H1 (cell line): ENCODE data around the gene PLIN1. TPM values are rescaled to one million over a fixed set of nuclear protein-coding genes. Genes with fewer than 3 reads are reported as not detected.

Source experiments
- CTCF ChIA-PET: fragments of 300-600 bp; sonication (Branson Sonifier 250); formaldehyde crosslinking; loops from one replicate; lab custom pipeline; 2021; ENCODE audit not compliant: partially characterized antibody; lab: Charles Lee
- POLR2A ChIA-PET: fragments of 300-600 bp; sonication (Branson Sonifier 250); formaldehyde crosslinking; loops from one replicate; lab custom pipeline; 2021; ENCODE audit warnings: inconsistent platforms; ENCODE audit not compliant: partially characterized antibody; lab: Charles Lee
- DNase-seq, 2 experiments: peaks; one replicate each; pipeline versions ENCODE4 v3.0.0 to v3.0.0-alpha.2; 2010 to 2022; ENCODE audit warnings: low spot score in 2 of 2, low read depth in 1 of 2, mixed read lengths in 1 of 2
- FAIRE-seq: peaks from 2 replicates; lab custom pipeline; 2011; peaks lifted over from hg19 to GRCh38; lab: Jason Lieb, UNC
- H2AFZ ChIP-seq: 2 replicates; pipeline ENCODE4 v1.8.1; 2012; ENCODE audit warnings: low read length, inconsistent platforms
- H2AK5ac ChIP-seq: 2 replicates; pipeline ENCODE4 v1.6.1; 2013; ENCODE audit warnings: low read depth, low read length
- H2BK120ac ChIP-seq: replicated peaks from 2 replicates; pipeline ENCODE3; 2013; ENCODE audit warnings: low read depth, low read length, inconsistent platforms
- H2BK12ac ChIP-seq: 2 replicates; pipeline ENCODE4 v1.6.1; 2013; ENCODE audit warnings: low read depth, low read length
- H2BK15ac ChIP-seq: 2 replicates; pipeline ENCODE4 v1.6.1; 2013; ENCODE audit warnings: low read length
- H2BK20ac ChIP-seq: 2 replicates; pipeline ENCODE4 v1.6.1; 2013; ENCODE audit warnings: low read length
- H2BK5ac ChIP-seq: 2 replicates; pipeline ENCODE4 v1.6.1; 2013; ENCODE audit warnings: low read depth, low read length
- H3K14ac ChIP-seq: 2 replicates; pipeline ENCODE4 v1.6.1; 2013; ENCODE audit warnings: inconsistent platforms; ENCODE audit not compliant: insufficient read length
- H3K18ac ChIP-seq: 2 replicates; pipeline ENCODE4 v1.6.1; 2013; ENCODE audit warnings: low read length; ENCODE audit errors: extremely low read depth
- H3K23ac ChIP-seq: 2 replicates; pipeline ENCODE4 v1.6.1; 2013; ENCODE audit warnings: inconsistent platforms; ENCODE audit not compliant: insufficient read length
- H3K23me2 ChIP-seq: 2 replicates; pipeline ENCODE4 v1.6.1; 2013; ENCODE audit warnings: low read depth, low read length
- H3K27ac ChIP-seq: 2 replicates; pipeline ENCODE4 v1.6.1; 2011; ENCODE audit warnings: low read depth, low read length, inconsistent platforms
- H3K27me3 ChIP-seq, 4 experiments: replicated peaks in 1 of 4; 1 replicate in 1 of 4; 2 replicates in 3 of 4; pipeline versions ENCODE4 v1.6.1 to v1.8.1; 2011 to 2013; ENCODE audit warnings: low read length in 3 of 4, mild to moderate bottlenecking in 3 of 4, inconsistent platforms in 2 of 4, mixed read lengths in 2 of 4, moderate library complexity in 1 of 4; ENCODE audit not compliant: control insufficient read depth in 3 of 4, insufficient read depth in 3 of 4; ENCODE audit errors: extremely low read depth in 1 of 4
- H3K36me3 ChIP-seq, 4 experiments: 2 replicates each; pipeline versions ENCODE4 v1.6.1 to v1.8.1; 2011 to 2013; ENCODE audit warnings: mild to moderate bottlenecking in 4 of 4, low read length in 3 of 4, moderate library complexity in 2 of 4, control low read depth in 1 of 4, inconsistent platforms in 1 of 4; ENCODE audit not compliant: insufficient read depth in 4 of 4, control insufficient read depth in 2 of 4
- H3K4ac ChIP-seq: replicated peaks from 2 replicates; pipeline ENCODE3; 2013; ENCODE audit warnings: low read length, low read depth, mixed read lengths, inconsistent platforms; ENCODE audit not compliant: insufficient read length
- H3K4me1 ChIP-seq, 4 experiments: replicated peaks in 1 of 4; 1 replicate in 1 of 4; 2 replicates in 3 of 4; pipeline versions ENCODE4 v1.6.1 to v1.8.1; 2011 to 2013; ENCODE audit warnings: low read length in 3 of 4, inconsistent platforms in 2 of 4, mixed read lengths in 1 of 4; ENCODE audit not compliant: insufficient read depth in 4 of 4, control insufficient read depth in 3 of 4
- H3K4me2 ChIP-seq, 2 experiments: 2 replicates each; pipeline versions ENCODE4 v1.6.1 to v1.8.1; 2011 to 2013; ENCODE audit warnings: low read depth in 2 of 2, low read length in 2 of 2, control low read depth in 1 of 2, inconsistent platforms in 1 of 2, mild to moderate bottlenecking in 1 of 2; ENCODE audit not compliant: insufficient read depth in 1 of 2
- H3K4me3 ChIP-seq, 4 experiments: fragments of 200-600, 300-600 bp in 1 of 4; sonication (generic), shearing (Covaris generic), sonication (Bioruptor Twin) in 1 of 4; 2 replicates each; pipeline versions ENCODE4 v1.5.1 to v1.8.1; 2011 to 2016; ENCODE audit warnings: low read length in 4 of 4, low read depth in 3 of 4, control low read depth in 2 of 4, inconsistent platforms in 2 of 4, mild to moderate bottlenecking in 2 of 4, mixed read lengths in 1 of 4, moderate library complexity in 1 of 4; ENCODE audit not compliant: insufficient read depth in 2 of 4; ENCODE audit errors: extremely low read depth in 1 of 4
- H3K56ac ChIP-seq: replicated peaks from 2 replicates; pipeline ENCODE3; 2013; ENCODE audit warnings: low read depth, mild to moderate bottlenecking, mixed read lengths, low read length, inconsistent platforms; ENCODE audit not compliant: insufficient read length
- H3K79me1 ChIP-seq: 2 replicates; pipeline ENCODE4 v1.6.1; 2013; ENCODE audit warnings: low read depth, low read length, control low read depth
- H3K79me2 ChIP-seq, 2 experiments: 2 replicates each; pipeline versions ENCODE4 v1.6.1 to v1.8.1; 2012 to 2013; ENCODE audit warnings: low read length in 2 of 2, mild to moderate bottlenecking in 2 of 2, inconsistent platforms in 1 of 2; ENCODE audit not compliant: insufficient read depth in 2 of 2, control insufficient read depth in 1 of 2
- H3K9ac ChIP-seq, 4 experiments: replicated peaks in 1 of 4; 1 replicate in 1 of 4; 2 replicates in 3 of 4; pipeline versions ENCODE4 v1.6.1 to v1.8.1; 2011 to 2013; ENCODE audit warnings: low read depth in 3 of 4, low read length in 3 of 4, control low read depth in 2 of 4, mild to moderate bottlenecking in 2 of 4, moderate library complexity in 2 of 4, inconsistent platforms in 1 of 4; ENCODE audit errors: extremely low read depth in 1 of 4
- H3K9me3 ChIP-seq, 2 experiments: 2 replicates each; pipeline versions ENCODE4 v1.6.1 to v1.8.1; 2012 to 2013; ENCODE audit warnings: mild to moderate bottlenecking in 2 of 2, moderate library complexity in 2 of 2, control low read depth in 1 of 2, inconsistent platforms in 1 of 2, low read depth in 1 of 2, low read length in 1 of 2, mixed read lengths in 1 of 2; ENCODE audit not compliant: insufficient read depth in 2 of 2
- H4K20me1 ChIP-seq, 2 experiments: replicated peaks in 1 of 2; 2 replicates each; pipeline versions ENCODE3 to v1.8.1; 2011 to 2013; ENCODE audit warnings: inconsistent platforms in 2 of 2, low read length in 2 of 2, mild to moderate bottlenecking in 1 of 2; ENCODE audit not compliant: insufficient read depth in 2 of 2, control insufficient read depth in 1 of 2
- H4K5ac ChIP-seq: 2 replicates; pipeline ENCODE4 v1.6.1; 2013; ENCODE audit warnings: low read length, low read depth, mixed read lengths, inconsistent platforms; ENCODE audit not compliant: insufficient read length
- H4K8ac ChIP-seq: 2 replicates; pipeline ENCODE4 v1.8.0; 2013; ENCODE audit warnings: mild to moderate bottlenecking, moderate library complexity, low read length, inconsistent platforms; ENCODE audit not compliant: insufficient read depth; ENCODE audit errors: extremely low read depth
- H4K91ac ChIP-seq: replicated peaks from 2 replicates; pipeline ENCODE3; 2013; ENCODE audit warnings: low read length, mixed read lengths, inconsistent platforms; ENCODE audit not compliant: insufficient read length
- CBX5 ChIP-seq: fragments of 300-800, 300-1000 bp; sonication (generic); IDR thresholded peaks from 2 replicates; pipeline ENCODE4 v1.7.1; 2016; ENCODE audit warnings: antibody characterized with exemption, low read length, low read depth
- CHD1 ChIP-seq: IDR thresholded peaks from 2 replicates; pipeline ENCODE4 v1.6.1; 2012; ENCODE audit warnings: low read depth, low read length, improper control_type of control experiment
- CREB1 ChIP-seq: IDR thresholded peaks from 2 replicates; pipeline ENCODE4 v1.6.1; 2012; ENCODE audit warnings: inconsistent platforms
- CTBP2 ChIP-seq: IDR thresholded peaks from 2 replicates; pipeline ENCODE4 v1.7.0; 2011; ENCODE audit warnings: borderline replicate concordance, mild to moderate bottlenecking, moderate library complexity, mixed read lengths, low read length; ENCODE audit not compliant: insufficient read depth, insufficient read length
- EZH2 ChIP-seq: fragments of 200-600 bp; sonication (generic); IDR thresholded peaks from 2 replicates; pipeline ENCODE4 v1.7.1; 2012; ENCODE audit warnings: low read depth, mild to moderate bottlenecking, moderate library complexity, low read length, inconsistent platforms; ENCODE audit not compliant: severe bottlenecking
- KDM4A ChIP-seq: IDR thresholded peaks from one replicate; pipeline ENCODE4 v1.7.1; 2012; ENCODE audit warnings: low read depth, mild to moderate bottlenecking, moderate library complexity, low read length, inconsistent platforms; ENCODE audit not compliant: severe bottlenecking
- MAX ChIP-seq: IDR thresholded peaks from 2 replicates; pipeline ENCODE4 v1.6.1; 2012; ENCODE audit warnings: inconsistent platforms
- POLR2A ChIP-seq, 2 experiments: IDR thresholded peaks; 1 replicate in 1 of 2; 2 replicates in 1 of 2; pipeline ENCODE4 v1.6.1; 2011; ENCODE audit warnings: low read depth in 2 of 2, low read length in 2 of 2, mild to moderate bottlenecking in 2 of 2; ENCODE audit errors: control extremely low read depth in 1 of 2
- SP2 ChIP-seq: IDR thresholded peaks from 2 replicates; pipeline ENCODE4 v1.6.1; 2012; ENCODE audit warnings: mild to moderate bottlenecking, low read length, inconsistent platforms
- TAF1 ChIP-seq: IDR thresholded peaks from 2 replicates; pipeline ENCODE4 v1.6.1; 2011; ENCODE audit warnings: mild to moderate bottlenecking, low read depth, low read length
- TAF7 ChIP-seq: optimal IDR thresholded peaks from 2 replicates; pipeline ENCODE3; 2011; ENCODE audit warnings: low read depth, mild to moderate bottlenecking, inconsistent platforms, low read length, moderate library complexity, borderline replicate concordance
- YY1 ChIP-seq: IDR thresholded peaks from 2 replicates; pipeline ENCODE4 v1.6.1; 2011; ENCODE audit warnings: low read depth, mild to moderate bottlenecking, low read length
- polyA plus RNA-seq, 7 experiments: library from polyadenylated mRNA; depleted of rRNA in 3 of 7; stranded (reverse) in 5 of 7; unstranded in 2 of 7; fragments of >200 nt in 5 of 7; fragments of 200-250 nt in 2 of 7; gene quantifications; 1 replicate in 5 of 7; 2 replicates in 1 of 7; 4 replicates in 1 of 7; pipeline versions ENCODE4 v1.2.1 to v1.2.3, GENCODE V29; 2011 to 2013; ENCODE audit warnings: missing spikeins in 2 of 7, mixed read lengths in 2 of 7
- total RNA-seq: library from RNA; stranded (reverse); fragmentation: NEBNext Ultra II Directional; extraction: Animal tissue kit (Norgen Biotek cat#: 25700); gene quantifications from 2 replicates; pipeline ENCODE4 v1.2.1, GENCODE V29; 2021

Gene PLIN1
- total and polyA plus RNA-seq, 2 of the 8 experiments (the other 6 are each of a cell fraction or from before 2014, with no cell fraction given) = 0.33 TPM; not detected in 1

- FAIRE-seq (no peak), DNase-seq (no peak)
- H3K36me3 ChIP-seq = no peaks in the 10 kb centered on the region
- no peak overlapping the region for H3K23ac ChIP-seq
- no peak overlapping the region for H2BK15ac ChIP-seq
- no peak overlapping the region for H4K8ac ChIP-seq
- H3K4me2 ChIP-seq = no peak overlapping the region
- H3K27ac ChIP-seq = no peak overlapping the region
- no peak overlapping the region for H2BK20ac ChIP-seq
- H3K4ac ChIP-seq = no peak overlapping the region
- H3K79me2 ChIP-seq = no peaks in the 10 kb centered on the region
- H3K14ac ChIP-seq = no peak overlapping the region
- H2AFZ ChIP-seq = no peak overlapping the region
- H3K4me3 ChIP-seq = no peak overlapping the region
- H3K27me3 ChIP-seq = peaks cover 0 to 2% (median 0%) of the 10 kb centered on the region in 4 experiments; a peak in 2 of 7 replicates
- TF ChIP-seq POLR2A (IDR thresholded peaks at IDR 0.05; ENCODE audit: control extremely low read depth in 1 of 2, low read depth in 2 of 2, low read length in 2 of 2) (no peak), CTBP2 (no peak), CHD1 (no peak), MAX (no peak), TAF7 (no peak), CREB1 (no peak), SP2 (no peak), EZH2 (no peak), YY1 (no peak), TAF1 (no peak), CBX5 (no peak), KDM4A (no peak)
- H3K79me1 ChIP-seq = no peaks in the 10 kb centered on the region
- no peak overlapping the region for H3K56ac ChIP-seq
- H3K23me2 ChIP-seq = no peaks in the 10 kb centered on the region
- no peaks in the 10 kb centered on the region for H3K4me1 ChIP-seq
- peaks cover 0 to 1% of the 10 kb centered on the region in 2 experiments for H4K20me1 ChIP-seq
- no peak overlapping the region for H2BK120ac ChIP-seq
- H4K91ac ChIP-seq = no peak overlapping the region
- H4K5ac ChIP-seq = no peak overlapping the region
- POLR2A ChIA-PET = no interaction called here
- no peak overlapping the region for H2BK12ac ChIP-seq
- H3K9ac ChIP-seq = no peak overlapping the region
- H2AK5ac ChIP-seq = no peak overlapping the region
- CTCF ChIA-PET = interaction anchor here (1.2 kb wide), 1 partner anchor 9 kb away, joined by 3 read pairs; no protein-coding TSS in a partner anchor
- H3K9me3 ChIP-seq = no peaks in the 10 kb centered on the region
- H2BK5ac ChIP-seq = no peak overlapping the region
- H3K18ac ChIP-seq = no peak overlapping the region
Measured at GRCh38 chr15:89704411-89704810, 25.2 kb upstream of the PLIN1 start.
